Superior temporal gyrus (tissue), 1 donor: ENCODE measurements around the gene WDR20.
"Not testable (repeated sequence)": the region's sequence is repeated elsewhere in the genome, so short reads cannot be mapped to it uniquely, and the experiment has no call there.

Experiments
- DNase-seq: peaks from one replicate; pipeline ENCODE4 v3.0.0-alpha.2; 2016; ENCODE audit errors: extremely low spot score

WDR20 gene

GRCh38 chr14:102171173-102172020, 31.7 kb downstream of the WDR20 start:
- DNase-seq = peak; percentile 33

DNA sequence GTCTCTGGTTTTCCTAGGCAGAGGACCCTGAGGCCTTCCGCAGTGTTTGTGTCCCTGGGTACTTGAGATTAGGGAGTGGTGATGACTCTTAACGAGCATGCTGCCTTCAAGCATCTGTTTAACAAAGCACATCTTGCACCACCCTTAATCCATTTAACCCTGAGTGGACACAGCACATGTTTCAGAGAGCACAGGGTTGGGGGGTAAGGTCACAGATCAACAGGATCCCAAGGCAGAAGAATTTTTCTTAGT, 32.2 kb downstream of the WDR20 start:
- DNase-seq = not testable (repeated sequence)

DNA sequence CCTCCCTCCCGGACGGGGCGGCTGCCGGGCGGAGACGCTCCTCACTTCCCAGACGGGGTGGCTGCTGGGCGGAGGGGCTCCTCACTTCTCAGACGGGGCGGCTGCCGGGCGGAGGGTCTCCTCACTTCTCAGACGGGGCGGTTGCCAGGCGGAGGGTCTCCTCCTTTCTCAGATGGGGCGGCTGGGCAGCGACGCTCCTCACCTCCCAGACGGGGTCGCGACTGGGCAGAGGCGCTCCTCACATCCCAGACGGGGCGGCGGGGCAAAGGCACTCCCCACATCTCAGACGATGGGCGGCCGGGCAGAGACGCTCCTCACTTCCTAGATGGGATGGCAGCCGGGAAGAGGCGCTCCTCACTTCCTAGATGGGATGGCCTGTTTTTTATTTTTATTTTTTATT, 33.0 kb downstream of the WDR20 start:
- DNase-seq = not testable (repeated sequence)

DNA sequence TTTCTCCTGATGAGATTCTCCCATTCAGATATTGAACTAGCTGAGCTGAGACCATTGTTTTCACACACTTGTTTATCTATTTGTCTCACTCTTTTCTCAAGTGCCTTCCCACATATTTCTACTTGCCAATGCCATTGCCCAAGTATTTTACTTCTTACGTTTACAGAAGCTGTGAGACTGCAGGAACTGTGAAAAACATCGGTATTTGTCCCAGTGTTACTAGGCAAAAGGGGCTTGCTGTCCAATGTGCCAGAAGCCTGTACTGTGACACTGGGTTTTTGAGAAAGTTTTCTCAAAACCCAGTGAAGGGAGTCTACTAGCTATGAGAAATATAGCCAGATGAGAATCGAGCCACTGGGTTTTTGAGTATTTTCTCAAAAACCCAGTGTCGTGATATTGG, 37.5 kb downstream of the WDR20 start:
- DNase-seq = peak; percentile 46

GRCh38 chr14:102178806-102179205, 39.1 kb downstream of the WDR20 start:
- peak; percentile 47 for DNase-seq

DNA sequence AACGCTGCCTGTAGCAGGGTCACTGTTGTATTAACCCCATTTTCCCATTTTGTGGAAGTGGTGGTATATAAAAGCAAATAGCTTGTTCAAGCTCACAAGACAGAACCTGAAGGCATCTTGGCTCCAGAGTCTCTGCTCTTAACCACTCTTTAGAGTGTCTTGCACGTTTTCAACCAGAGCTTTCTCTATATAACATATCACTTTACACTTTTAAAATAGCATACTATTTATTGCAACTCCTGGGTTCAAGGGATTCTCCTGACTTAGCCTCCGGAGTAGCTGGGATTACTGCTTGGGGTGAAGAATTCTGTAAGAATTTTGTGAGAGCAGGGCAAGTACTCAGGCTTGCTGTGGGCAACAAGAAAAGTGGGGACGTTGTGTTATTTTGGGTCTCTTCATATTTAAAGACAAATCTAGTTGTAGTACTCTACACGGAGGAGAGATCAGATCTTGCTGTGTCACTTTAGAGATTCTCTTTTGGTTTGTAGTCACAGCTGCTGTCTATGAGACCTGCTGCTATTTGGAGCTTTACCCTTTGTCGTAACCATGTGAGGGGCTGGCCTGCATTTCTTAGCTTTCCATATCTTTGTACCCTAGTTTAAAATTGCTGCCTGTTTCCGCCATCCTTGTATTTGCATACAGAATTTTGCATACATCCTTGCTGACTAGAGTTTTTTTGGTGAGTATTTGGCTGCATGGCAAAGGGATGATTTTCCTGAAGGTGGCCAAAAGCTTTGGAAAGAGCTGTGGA, 40.7 kb downstream of the WDR20 start:
- DNase-seq = no peak

GRCh38 chr14:102181187-102181586, 41.5 kb downstream of the WDR20 start:
- DNase-seq = no peak

DNA sequence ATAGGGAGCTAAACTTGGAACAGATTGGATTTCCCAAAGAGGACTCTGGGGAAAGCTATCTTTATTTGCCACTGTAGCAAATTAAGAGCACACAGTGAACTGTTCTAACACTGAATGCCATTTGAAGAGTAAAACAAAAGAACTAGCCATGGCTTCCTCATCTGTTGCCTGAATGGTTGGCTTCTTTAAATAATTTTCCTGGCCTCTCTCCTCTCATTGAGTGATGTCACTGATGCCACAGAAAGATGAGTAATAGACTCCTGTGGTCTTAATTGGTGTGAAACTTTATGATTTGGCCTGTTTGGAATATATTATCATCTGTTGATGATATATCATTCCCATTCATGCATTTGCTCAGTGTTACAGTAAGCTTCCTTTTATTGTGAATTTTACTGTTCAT, 42.5 kb downstream of the WDR20 start:
- DNase-seq = peak; percentile 75

- DNase-seq = peak; percentile 64
Observed at GRCh38 chr14:102182936-102183619, 43.4 kb downstream of the WDR20 start.

DNA sequence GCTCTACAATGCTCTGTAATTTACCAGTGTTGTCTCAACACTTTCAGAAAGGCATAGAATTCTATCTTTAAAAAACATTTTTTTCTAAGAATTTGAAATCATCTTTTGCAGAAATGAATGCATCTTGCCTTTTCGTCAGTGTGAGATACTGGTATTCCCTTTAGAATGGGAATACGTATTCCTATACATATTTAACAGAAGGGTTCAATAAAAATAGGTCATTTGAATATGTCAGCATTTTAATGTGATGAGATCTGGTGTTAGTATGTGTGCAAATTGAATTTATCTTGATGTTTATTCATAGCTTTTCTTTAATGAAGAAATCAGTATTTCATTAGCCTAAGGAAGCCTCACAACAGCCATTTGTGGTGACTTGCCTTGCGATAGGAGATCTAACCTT, 44.2 kb downstream of the WDR20 start:
- no peak for DNase-seq

- DNase-seq = peak; percentile 80
Observed at GRCh38 chr14:102184316-102185035, 44.8 kb downstream of the WDR20 start.

- peak; percentile 54 for DNase-seq
Observed at GRCh38 chr14:102185360-102185759, 45.7 kb downstream of the WDR20 start.

- DNase-seq = no peak
Observed at GRCh38 chr14:102187044-102187443, 47.3 kb downstream of the WDR20 start.

GRCh38 chr14:102187568-102188001, 47.9 kb downstream of the WDR20 start:
- DNase-seq = no peak

DNA sequence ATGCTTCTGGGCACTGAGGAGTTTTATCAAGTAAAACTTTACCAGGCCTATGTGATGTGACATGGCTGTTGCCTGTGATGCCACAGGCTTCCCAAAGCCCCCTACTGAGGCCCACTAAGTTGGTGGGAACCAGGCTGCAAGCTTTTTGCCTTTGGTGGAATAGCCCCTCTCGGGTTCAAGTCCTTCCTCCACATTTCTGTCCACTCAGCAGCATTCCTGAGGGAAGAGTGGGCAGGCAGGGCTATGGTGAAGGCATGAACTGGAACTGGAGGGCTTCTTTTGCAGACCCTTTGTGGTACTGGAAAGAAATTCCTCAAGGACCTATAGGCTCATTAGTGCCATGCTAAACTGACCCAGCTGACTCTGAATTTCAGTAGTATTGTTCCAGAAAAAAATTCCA, 48.5 kb downstream of the WDR20 start:
- no peak for DNase-seq

- DNase-seq = no peak
Observed at GRCh38 chr14:102189874-102190273, 50.2 kb downstream of the WDR20 start.

DNA sequence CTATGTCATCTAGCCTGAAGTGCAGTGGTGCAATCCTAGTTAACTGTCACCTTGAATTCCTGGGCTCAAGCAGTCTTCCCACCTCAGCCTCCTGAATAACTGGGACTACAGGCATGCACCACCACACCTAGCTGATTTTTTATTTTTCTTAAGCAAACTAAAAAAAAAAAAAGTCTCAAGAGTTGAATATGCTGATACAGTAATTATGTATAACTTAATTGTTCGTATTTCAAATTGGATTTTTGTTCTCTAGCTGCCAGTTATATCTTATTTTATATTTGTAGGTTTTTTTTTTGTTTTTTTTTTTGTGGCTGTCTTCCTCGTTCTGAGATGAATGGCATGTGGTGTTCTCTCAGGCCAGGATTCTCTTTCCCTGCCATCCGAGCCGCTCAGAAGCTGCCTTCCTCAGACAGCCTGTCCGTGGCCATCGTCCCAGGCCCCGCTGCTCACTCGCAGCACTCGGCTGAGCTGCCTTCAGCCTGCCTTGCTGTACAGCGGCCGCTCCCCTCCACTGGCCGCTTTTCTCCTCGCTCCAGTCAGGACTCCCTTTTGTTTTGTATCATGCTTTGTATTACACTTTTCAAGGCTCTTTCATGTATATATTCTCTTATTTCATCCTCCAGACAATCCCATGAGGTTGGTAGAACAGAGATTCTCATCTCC, 53.3 kb downstream of the WDR20 start:
- peak; percentile 75 for DNase-seq

DNA sequence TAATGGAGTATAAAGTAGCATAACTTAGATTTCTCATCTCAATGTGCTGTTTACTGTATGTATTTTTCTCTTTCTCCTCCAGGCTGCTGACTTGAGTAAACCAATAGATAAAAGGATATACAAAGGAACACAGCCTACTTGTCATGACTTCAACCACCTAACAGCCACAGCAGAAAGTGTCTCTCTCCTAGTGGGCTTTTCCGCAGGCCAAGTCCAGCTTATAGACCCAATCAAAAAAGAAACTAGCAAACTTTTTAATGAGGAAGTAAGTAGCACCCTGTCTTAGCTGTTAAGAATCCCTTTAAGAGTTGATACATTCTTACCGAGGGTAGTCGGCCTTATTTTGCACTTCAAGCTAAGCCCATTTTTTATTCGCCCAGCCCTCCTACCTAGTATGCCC, 55.2 kb downstream of the WDR20 start:
- DNase-seq = peak; percentile 60

DNA sequence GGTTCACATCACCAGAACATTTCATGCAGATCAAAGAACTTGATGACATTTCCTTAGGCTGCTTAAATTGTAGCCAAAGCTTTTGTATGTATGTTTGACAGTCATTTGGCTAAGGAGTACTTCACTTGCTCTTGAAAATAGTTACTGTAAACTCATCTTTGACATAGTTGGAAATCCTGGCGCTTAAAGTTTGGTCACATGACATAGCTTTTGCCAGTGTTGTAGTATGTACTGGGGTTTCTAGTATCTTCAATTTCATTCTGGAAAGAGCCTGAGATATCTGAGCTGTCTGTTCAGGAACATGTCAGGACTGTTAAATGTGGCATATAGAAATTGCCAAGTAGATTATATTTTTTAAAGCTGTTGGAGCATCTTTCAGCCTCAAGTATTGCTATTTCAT, 55.7 kb downstream of the WDR20 start:
- DNase-seq = peak; percentile 75

DNA sequence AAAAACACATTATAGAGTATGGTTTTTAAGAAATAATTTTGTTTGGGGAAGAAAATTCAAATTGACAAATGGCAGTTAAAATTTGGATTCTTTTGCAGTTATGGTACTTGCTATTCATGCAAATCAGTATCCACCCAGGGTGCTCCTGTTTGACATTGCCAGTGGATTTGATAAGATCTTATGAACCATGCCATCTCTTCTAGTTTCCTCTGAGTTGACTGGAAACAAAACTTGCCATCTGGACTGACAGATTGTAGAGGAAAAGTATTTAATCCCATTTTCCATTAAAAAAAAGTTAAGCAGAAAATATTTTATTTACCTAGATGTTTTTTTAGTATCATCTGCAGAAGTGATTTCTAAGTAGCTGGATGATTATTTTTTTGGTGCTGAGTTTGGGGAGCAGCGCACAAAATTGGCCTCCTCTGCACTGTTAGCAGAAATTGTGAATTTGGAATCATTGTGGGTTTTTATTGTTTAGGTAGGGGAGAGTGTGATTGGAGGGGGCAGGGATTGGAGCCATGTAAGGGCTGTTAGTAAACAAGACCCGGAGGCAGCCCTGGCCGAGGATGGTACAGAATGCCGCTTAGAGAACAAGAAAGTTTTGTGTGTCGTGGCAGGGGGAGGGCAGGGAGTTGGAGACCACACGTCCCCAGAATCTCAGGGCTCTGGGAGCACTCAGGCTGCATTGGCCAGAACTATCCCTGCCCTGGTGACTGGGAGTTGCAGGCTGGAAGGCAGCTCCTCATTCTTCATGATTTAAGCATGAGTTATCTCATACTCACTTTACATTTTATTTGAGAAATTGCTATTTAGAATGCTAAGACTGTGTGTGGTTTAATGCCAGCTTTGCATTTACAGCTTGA, 56.6 kb downstream of the WDR20 start:
- DNase-seq = peak; percentile 95

DNA sequence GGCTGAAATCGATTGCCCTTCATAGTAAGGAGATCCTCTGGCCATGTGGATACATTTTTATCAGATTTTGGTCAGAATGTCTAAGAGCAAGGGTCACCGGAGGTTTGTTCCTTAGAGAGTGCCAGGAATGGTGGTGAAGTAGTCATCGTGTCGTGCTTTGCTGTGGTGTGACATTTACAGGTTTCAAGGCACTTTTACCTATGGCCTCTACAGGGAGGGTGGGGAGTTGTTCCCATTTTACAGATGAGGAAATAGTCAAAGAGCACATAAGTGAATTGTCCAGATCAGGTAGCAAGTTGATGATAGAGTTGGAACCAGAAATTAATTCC, 57.2 kb downstream of the WDR20 start:
- no peak for DNase-seq
